Kidney epithelial cell (primary cell): ENCODE measurements around the gene PLA2G4C. TPM values are rescaled to one million over a fixed set of nuclear protein-coding genes. Genes with fewer than 3 reads are reported as not detected.

ENCODE experiments used
- DNase-seq: peaks from one replicate; pipeline ENCODE4 v3.0.0-alpha.2; 2010; ENCODE audit warnings: low read depth
- H3K27me3 ChIP-seq: 2 replicates; pipeline ENCODE4 v1.6.0; 2011; ENCODE audit warnings: low read length; ENCODE audit not compliant: control insufficient read depth, insufficient read depth
- H3K36me3 ChIP-seq: 2 replicates; pipeline ENCODE4 v1.5.1; 2011; ENCODE audit warnings: low read length; ENCODE audit not compliant: control insufficient read depth, insufficient read depth
- H3K4me3 ChIP-seq: 2 replicates; pipeline ENCODE4 v1.5.1; 2011; ENCODE audit warnings: low read depth, mild to moderate bottlenecking, control low read depth, low read length
- total RNA-seq: library from RNA; depleted of rRNA; stranded (reverse); fragments of >200 nt; gene quantifications from 2 replicates; pipeline ENCODE4 v1.2.3, GENCODE V29; 2015
- TF ChIP-seq, protein P1 (sequence below): IDR thresholded peaks from 2 replicates; pipeline ENCODE4 v1.5.1; 2011; ENCODE audit warnings: mild to moderate bottlenecking, moderate library complexity, low read length, control low read depth, inconsistent platforms; ENCODE audit not compliant: insufficient read depth, poor library complexity, severe bottlenecking

PLA2G4C gene
- total RNA-seq, 1 donor from 2014 or later, result 21.3 TPM

DNA sequence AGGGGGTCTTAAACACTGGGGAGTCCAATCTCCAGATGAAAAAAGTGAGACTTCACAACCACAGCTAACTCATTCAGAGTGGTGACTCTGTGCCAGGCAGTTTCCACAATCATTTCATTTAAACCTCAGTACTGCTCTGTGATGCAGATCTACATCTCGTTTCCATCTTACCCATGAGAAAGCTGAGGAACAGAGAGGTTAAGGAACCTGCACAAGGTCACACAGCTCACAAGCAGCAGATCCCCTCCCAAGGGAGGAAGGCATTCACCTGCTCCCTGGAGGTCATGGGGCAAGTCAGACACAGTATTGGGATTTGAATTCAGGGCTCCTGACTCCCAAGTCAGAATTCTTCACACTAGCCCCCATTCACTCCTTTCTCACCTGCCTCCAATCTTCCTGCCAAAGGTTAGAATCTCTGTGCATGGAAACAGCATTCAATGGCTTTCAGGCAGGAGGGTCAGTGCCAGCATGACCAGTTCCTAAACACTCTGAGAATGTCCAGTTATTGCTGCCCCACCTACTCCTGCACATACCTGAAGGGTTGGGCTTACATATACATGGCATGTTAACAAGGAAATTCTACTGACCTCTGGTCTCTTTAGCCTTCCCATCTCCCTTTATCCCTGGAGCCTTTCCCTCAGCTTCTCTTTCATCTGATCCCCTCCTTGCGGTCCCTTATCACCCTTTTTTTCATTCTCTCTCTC is 68.6 kb downstream of the PLA2G4C start:
- H3K4me3 ChIP-seq, result no peak overlapping the region
- no peaks in the 10 kb centered on the region for H3K36me3 ChIP-seq
- no peak for DNase-seq
- TF ChIP-seq, protein P1, sequence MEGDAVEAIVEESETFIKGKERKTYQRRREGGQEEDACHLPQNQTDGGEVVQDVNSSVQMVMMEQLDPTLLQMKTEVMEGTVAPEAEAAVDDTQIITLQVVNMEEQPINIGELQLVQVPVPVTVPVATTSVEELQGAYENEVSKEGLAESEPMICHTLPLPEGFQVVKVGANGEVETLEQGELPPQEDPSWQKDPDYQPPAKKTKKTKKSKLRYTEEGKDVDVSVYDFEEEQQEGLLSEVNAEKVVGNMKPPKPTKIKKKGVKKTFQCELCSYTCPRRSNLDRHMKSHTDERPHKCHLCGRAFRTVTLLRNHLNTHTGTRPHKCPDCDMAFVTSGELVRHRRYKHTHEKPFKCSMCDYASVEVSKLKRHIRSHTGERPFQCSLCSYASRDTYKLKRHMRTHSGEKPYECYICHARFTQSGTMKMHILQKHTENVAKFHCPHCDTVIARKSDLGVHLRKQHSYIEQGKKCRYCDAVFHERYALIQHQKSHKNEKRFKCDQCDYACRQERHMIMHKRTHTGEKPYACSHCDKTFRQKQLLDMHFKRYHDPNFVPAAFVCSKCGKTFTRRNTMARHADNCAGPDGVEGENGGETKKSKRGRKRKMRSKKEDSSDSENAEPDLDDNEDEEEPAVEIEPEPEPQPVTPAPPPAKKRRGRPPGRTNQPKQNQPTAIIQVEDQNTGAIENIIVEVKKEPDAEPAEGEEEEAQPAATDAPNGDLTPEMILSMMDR, result no peak
- H3K27me3 ChIP-seq, result no peaks in the 10 kb centered on the region

DNA sequence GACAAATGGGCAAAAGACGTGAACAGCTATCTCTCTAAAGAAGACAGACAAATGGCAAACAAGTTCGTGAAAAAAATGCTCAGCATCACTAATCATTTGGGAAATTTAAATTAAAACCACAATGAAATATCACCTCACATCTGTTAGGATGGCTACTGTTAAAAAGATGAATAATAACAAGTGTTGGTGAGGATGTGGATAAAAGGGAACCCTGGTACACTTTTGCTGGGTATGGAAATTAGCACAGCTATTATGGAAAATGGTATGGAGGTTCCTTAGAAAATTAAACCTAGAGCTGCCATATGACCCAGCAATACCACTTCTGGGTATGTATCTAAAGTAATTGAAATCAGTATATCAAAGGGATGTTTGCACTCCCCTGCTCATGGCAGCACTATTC is 73.9 kb downstream of the PLA2G4C start:
- Histone ChIP-seq H3K27me3 (no peaks in the 10 kb centered on the region), H3K36me3 (no peaks in the 10 kb centered on the region), H3K4me3 (no peak overlapping the region)
- no peak for DNase-seq
- TF ChIP-seq, protein P1, result no peak

DNA sequence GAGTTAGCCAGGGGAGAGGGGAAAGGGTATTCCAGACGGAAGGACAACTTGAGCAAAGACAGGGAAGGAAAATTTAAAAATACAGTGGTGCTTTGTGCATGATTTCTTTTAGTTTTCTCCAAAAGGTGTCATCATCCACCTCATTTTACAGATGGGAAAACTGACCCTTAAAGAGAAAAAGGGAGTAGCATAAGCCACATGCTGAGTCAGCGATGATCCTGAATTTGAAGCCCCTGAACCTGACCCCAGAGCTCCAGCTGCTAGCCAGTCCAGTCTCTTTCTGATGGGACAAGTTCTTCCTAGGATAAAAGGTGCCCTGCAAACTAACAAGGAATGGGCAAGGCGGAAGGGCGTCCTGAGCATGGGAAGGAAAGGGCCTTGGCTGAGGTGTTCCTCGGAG is 77.0 kb downstream of the PLA2G4C start:
- DNase-seq, result no peak
- TF ChIP-seq, protein P1, result no peak
- Histone ChIP-seq H3K4me3 (no peak overlapping the region), H3K36me3 (no peaks in the 10 kb centered on the region), H3K27me3 (no peaks in the 10 kb centered on the region)

DNA sequence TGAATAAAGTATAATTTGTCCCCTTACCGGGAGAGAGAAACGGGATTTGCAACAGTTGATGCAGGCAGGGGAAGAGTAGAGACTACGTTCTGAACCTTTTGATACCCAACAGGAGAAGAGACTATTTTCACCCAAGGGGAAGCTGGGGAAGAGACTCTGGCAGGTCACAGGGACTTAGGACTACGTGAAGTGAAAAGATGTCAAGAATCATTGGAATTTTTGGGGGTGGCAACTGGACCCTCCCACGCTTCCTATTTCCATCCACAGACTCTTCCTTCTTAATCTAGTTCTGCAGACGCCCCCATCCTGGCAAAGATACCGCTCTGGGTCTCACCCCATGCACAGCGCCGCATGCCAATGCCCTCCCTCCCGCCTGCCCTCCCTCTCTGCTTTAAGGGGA is 80.5 kb downstream of the PLA2G4C start:
- H3K27me3 ChIP-seq, result no peaks in the 10 kb centered on the region
- no peak overlapping the region for H3K4me3 ChIP-seq
- H3K36me3 ChIP-seq, result no peaks in the 10 kb centered on the region
- TF ChIP-seq, protein P1, result no peak
- no peak for DNase-seq

DNA sequence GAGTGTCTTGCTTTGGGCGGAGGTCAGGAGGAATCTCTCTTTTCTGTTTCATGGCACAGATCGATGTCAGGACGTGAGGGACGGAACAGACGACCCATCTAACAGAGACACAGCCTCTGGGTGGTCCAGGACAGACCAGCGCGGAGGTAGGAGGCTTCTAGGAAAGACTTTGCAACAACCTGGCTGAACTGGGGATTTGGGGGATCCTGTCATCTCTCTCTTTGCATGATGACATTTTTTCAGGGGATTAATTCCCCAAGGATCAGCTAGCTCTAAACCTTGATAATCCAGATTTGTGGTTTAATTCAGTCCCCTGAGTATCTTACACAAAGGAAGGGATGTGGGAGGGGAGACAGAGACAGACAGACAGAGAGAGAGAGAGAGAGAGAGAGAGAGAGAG is 81.2 kb downstream of the PLA2G4C start:
- no peak for DNase-seq

More for the DNA sequence above, 81.2 kb downstream of the PLA2G4C start:
- TF ChIP-seq, protein P1, result no peak
- Histone ChIP-seq H3K27me3 (no peaks in the 10 kb centered on the region), H3K36me3 (no peaks in the 10 kb centered on the region), H3K4me3 (no peak overlapping the region)
